Keratinocyte (primary cell): ENCODE data around the gene TP53I3. TPM values are rescaled to one million over a fixed set of nuclear protein-coding genes. Genes with fewer than 3 reads are reported as not detected.
"Not testable (repeated sequence)": the region's sequence is repeated elsewhere in the genome, so short reads cannot be mapped to it uniquely, and the experiment has no call there.

Experiments
- DNase-seq: peaks from one replicate; pipeline ENCODE4 v3.0.0-alpha.2; 2011; ENCODE audit warnings: low read depth, missing footprints, low spot score
- FAIRE-seq: peaks from 2 replicates; lab custom pipeline; 2011; peaks lifted over from hg19 to GRCh38; lab: Jason Lieb, UNC
- H2AFZ ChIP-seq: 2 replicates; pipeline ENCODE4 v1.6.0; 2012; ENCODE audit warnings: low read length, control low read depth, inconsistent platforms; ENCODE audit not compliant: control insufficient read depth
- H3K27ac ChIP-seq: 2 replicates; pipeline ENCODE4 v1.5.1; 2011; ENCODE audit warnings: low read length; ENCODE audit not compliant: control insufficient read depth, insufficient read depth
- H3K27me3 ChIP-seq: 3 replicates; pipeline ENCODE4 v1.6.0; 2011; ENCODE audit warnings: low read length; ENCODE audit not compliant: control insufficient read depth, insufficient read depth; ENCODE audit errors: extremely low read depth
- H3K36me3 ChIP-seq, 2 experiments: 2 replicates in 1 of 2; 3 replicates in 1 of 2; pipeline ENCODE4 v1.5.1; 2011; ENCODE audit warnings: low read length in 2 of 2, mild to moderate bottlenecking in 1 of 2; ENCODE audit not compliant: control insufficient read depth in 2 of 2, insufficient read depth in 2 of 2; ENCODE audit errors: extremely low read depth in 1 of 2
- H3K4me1 ChIP-seq: 3 replicates; pipeline ENCODE4 v1.5.1; 2011; ENCODE audit warnings: low read length; ENCODE audit not compliant: control insufficient read depth, insufficient read depth; ENCODE audit errors: extremely low read depth
- H3K4me2 ChIP-seq: 3 replicates; pipeline ENCODE4 v1.6.0; 2011; ENCODE audit warnings: low read depth, low read length; ENCODE audit not compliant: control insufficient read depth, insufficient read depth; ENCODE audit errors: extremely low read depth
- H3K4me3 ChIP-seq, 3 experiments: fragments of 200-600 bp in 1 of 3; sonication (generic) in 1 of 3; 2 replicates in 2 of 3; 3 replicates in 1 of 3; pipeline ENCODE4 v1.5.1; 2011 to 2016; ENCODE audit warnings: low read length in 3 of 3, mild to moderate bottlenecking in 3 of 3, control low read depth in 2 of 3, inconsistent platforms in 1 of 3, low read depth in 1 of 3, mixed read lengths in 1 of 3, mixed run types in 1 of 3, moderate library complexity in 1 of 3; ENCODE audit not compliant: control insufficient read depth in 2 of 3, insufficient read depth in 2 of 3; ENCODE audit errors: extremely low read depth in 1 of 3
- H3K79me2 ChIP-seq: 2 replicates; pipeline ENCODE4 v1.6.0; 2012; ENCODE audit warnings: low read length; ENCODE audit not compliant: control insufficient read depth, insufficient read depth
- H3K9ac ChIP-seq: 3 replicates; pipeline ENCODE4 v1.6.0; 2011; ENCODE audit warnings: low read length; ENCODE audit not compliant: control insufficient read depth, insufficient read depth; ENCODE audit errors: extremely low read depth
- H3K9me1 ChIP-seq: 3 replicates; pipeline ENCODE4 v1.6.0; 2011; ENCODE audit warnings: low read length; ENCODE audit not compliant: control insufficient read depth, insufficient read depth; ENCODE audit errors: extremely low read depth
- H3K9me3 ChIP-seq: 2 replicates; pipeline ENCODE4 v1.5.1; 2012; ENCODE audit warnings: low read depth, low read length; ENCODE audit not compliant: control insufficient read depth
- H4K20me1 ChIP-seq: 3 replicates; pipeline ENCODE4 v1.6.0; 2011; ENCODE audit warnings: low read length; ENCODE audit not compliant: control insufficient read depth, insufficient read depth; ENCODE audit errors: extremely low read depth
- CTCF ChIP-seq, 3 experiments: IDR thresholded peaks in 1 of 3; conservative IDR thresholded peaks in 1 of 3; optimal IDR thresholded peaks in 1 of 3; 2 replicates in 2 of 3; 3 replicates in 1 of 3; pipeline versions ENCODE3 to v1.5.1; 2011; ENCODE audit warnings: low read length in 3 of 3, mild to moderate bottlenecking in 3 of 3, moderate library complexity in 2 of 3, control low read depth in 1 of 3, inconsistent platforms in 1 of 3; ENCODE audit not compliant: insufficient read depth in 2 of 3; ENCODE audit errors: extremely low read depth in 1 of 3
- EZH2 ChIP-seq: IDR thresholded peaks from one replicate; pipeline ENCODE4 v1.6.1; 2012; ENCODE audit warnings: inconsistent platforms, mild to moderate bottlenecking, low read length, moderate library complexity
- dilution Hi-C: fragments of 300-500 bp; cut with MboI; formaldehyde crosslinking; loops from one replicate; pipeline ENCODE4 v1.7.0; 2020; ENCODE audit warnings: low sequenced_read_pairs; ENCODE audit not compliant: extremely low pct_ligation_motif_present
- polyA plus RNA-seq, 5 experiments: library from polyadenylated mRNA; depleted of rRNA in 3 of 5; stranded (reverse) in 3 of 5; stranded (forward) in 1 of 5; unstranded in 1 of 5; fragments of >200 nt; gene quantifications; 1 replicate in 1 of 5; 2 replicates in 3 of 5; 3 replicates in 1 of 5; pipeline versions ENCODE4 v1.2.1 to v1.2.3, GENCODE V29; 2011 to 2012; ENCODE audit warnings: missing spikeins in 2 of 5, low read depth in 1 of 5, low replicate concordance in 1 of 5

Gene TP53I3
- polyA plus RNA-seq, 1 donor (not counting 4 experiments of a cell fraction or from before 2014, with no cell fraction given) = 30.9 TPM

- H3K27ac ChIP-seq, H3K4me3 ChIP-seq, H3K9ac ChIP-seq, H3K79me2 ChIP-seq, H3K9me3 ChIP-seq, FAIRE-seq, H2AFZ ChIP-seq, H3K27me3 ChIP-seq, dilution Hi-C loops, H3K36me3 ChIP-seq, H3K9me1 ChIP-seq, H4K20me1 ChIP-seq, H3K4me1 ChIP-seq, H3K4me2 ChIP-seq, DNase-seq: not testable (repeated sequence)
Observed at GRCh38 chr2:24093270-24093669, 8.6 kb upstream of the TP53I3 start.

DNA sequence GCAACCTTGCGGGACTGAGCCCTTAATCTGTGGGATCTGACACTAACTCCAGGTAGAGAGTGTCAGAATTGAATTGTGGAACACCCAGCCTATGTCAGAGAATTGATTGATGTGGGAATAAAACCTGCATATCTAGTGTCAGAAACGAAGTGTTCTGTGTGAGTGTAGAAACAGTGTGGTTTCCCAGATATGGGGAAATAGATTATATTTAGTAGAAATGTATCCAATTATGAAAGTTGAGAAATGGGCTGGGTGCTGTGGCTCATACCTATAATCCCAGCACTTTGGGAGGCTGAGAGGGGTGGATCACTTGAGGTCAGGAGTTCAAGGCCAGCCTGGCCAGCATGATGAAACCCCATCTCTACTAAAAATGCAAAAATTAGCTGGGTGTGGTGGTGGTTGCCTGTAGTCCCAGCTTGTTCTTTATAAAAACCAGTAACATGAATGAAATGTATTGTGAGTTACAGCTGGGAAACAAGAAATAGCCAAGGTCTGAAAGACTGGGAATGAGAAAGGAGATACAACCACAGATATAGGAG, 4.3 kb upstream of the TP53I3 start:
- H3K4me3 ChIP-seq = no peak overlapping the region
- H3K36me3 ChIP-seq = no peaks in the 10 kb centered on the region
- H3K9me3 ChIP-seq = no peaks in the 10 kb centered on the region
- dilution Hi-C loops = no loop called here
- no peaks in the 10 kb centered on the region for H3K79me2 ChIP-seq
- H2AFZ ChIP-seq = no peak overlapping the region
- no peaks in the 10 kb centered on the region for H3K9me1 ChIP-seq
- no peak for FAIRE-seq
- H3K4me2 ChIP-seq = no peak overlapping the region
- no peaks in the 10 kb centered on the region for H4K20me1 ChIP-seq
- DNase-seq = no peak
- no peak overlapping the region for H3K9ac ChIP-seq
- peaks cover under 1% of the 10 kb centered on the region for H3K4me1 ChIP-seq
- no peak overlapping the region for H3K27ac ChIP-seq
- TF ChIP-seq EZH2 (no peak), CTCF (optimal IDR thresholded peaks at IDR 0.05 in 1 of 3, IDR thresholded peaks at IDR 0.05 in 1 of 3, conservative IDR thresholded peaks at IDR 0.05 in 1 of 3; ENCODE audit: extremely low read depth in 1 of 3, insufficient read depth in 2 of 3, low read length in 3 of 3) (no peak)
- H3K27me3 ChIP-seq = no peaks in the 10 kb centered on the region

- dilution Hi-C loops = no loop called here
- H3K9me3 ChIP-seq = no peaks in the 10 kb centered on the region
- H3K4me1 ChIP-seq = peaks cover 8% of the 10 kb centered on the region
- H3K9me1 ChIP-seq = no peaks in the 10 kb centered on the region
- no peaks in the 10 kb centered on the region for H3K79me2 ChIP-seq
- DNase-seq (no peak), FAIRE-seq (no peak)
- H3K36me3 ChIP-seq = peaks cover 2 to 4% of the 10 kb centered on the region in 2 experiments
- no peak overlapping the region for H3K9ac ChIP-seq
- no peaks in the 10 kb centered on the region for H3K27me3 ChIP-seq
- H3K27ac ChIP-seq = no peak overlapping the region
- no peak overlapping the region for H3K4me2 ChIP-seq
- H4K20me1 ChIP-seq = no peaks in the 10 kb centered on the region
- H3K4me3 ChIP-seq = no peak overlapping the region
- H2AFZ ChIP-seq = no peak overlapping the region
- TF ChIP-seq CTCF (optimal IDR thresholded peaks at IDR 0.05 in 1 of 3, IDR thresholded peaks at IDR 0.05 in 1 of 3, conservative IDR thresholded peaks at IDR 0.05 in 1 of 3; ENCODE audit: extremely low read depth in 1 of 3, insufficient read depth in 2 of 3, low read length in 3 of 3) (no peak), EZH2 (no peak)
Observed at GRCh38 chr2:24087032-24087431, 2.4 kb upstream of the TP53I3 start.
